CD4-positive, CD25-positive, alpha-beta regulatory T cell (primary cell): ENCODE measurements around the gene LSM6. TPM values are rescaled to one million over a fixed set of nuclear protein-coding genes. Genes with fewer than 3 reads are reported as not detected.

Experiments
- ATAC-seq, 2 donors: fragments of 150-1000 bp; cut with Tn5 transposase; one replicate each; pipeline ENCODE4 v1.10.0; 2021; ENCODE audit warnings: low read depth in 2 of 2, moderate number of reproducible peaks in 2 of 2, moderate library complexity in 1 of 2
- DNase-seq, 3 donors: peaks; one replicate each; pipeline versions ENCODE4 v3.0.0 to v3.0.0-alpha.2; 2012 to 2022; ENCODE audit warnings: mixed read lengths in 1 of 3
- H3K27ac ChIP-seq: one replicate; pipeline ENCODE4 v1.7.0; 2013; ENCODE audit warnings: mild to moderate bottlenecking, low read length; ENCODE audit not compliant: insufficient read depth, poor library complexity, severe bottlenecking
- H3K27me3 ChIP-seq: one replicate; pipeline ENCODE4 v1.7.0; 2013; ENCODE audit warnings: low read length; ENCODE audit not compliant: control insufficient read depth, insufficient read depth
- H3K36me3 ChIP-seq: one replicate; pipeline ENCODE4 v1.7.0; 2013; ENCODE audit warnings: mild to moderate bottlenecking, low read length, moderate library complexity; ENCODE audit not compliant: control insufficient read depth, insufficient read depth
- H3K4me1 ChIP-seq: 2 replicates; pipeline ENCODE4 v1.7.0; 2013; ENCODE audit warnings: mild to moderate bottlenecking, low read length; ENCODE audit not compliant: insufficient read depth, control insufficient read depth, poor library complexity, severe bottlenecking
- H3K4me3 ChIP-seq: one replicate; pipeline ENCODE4 v1.7.0; 2013; ENCODE audit warnings: low read depth, mild to moderate bottlenecking, low read length, moderate library complexity
- H3K9me3 ChIP-seq, 2 experiments: 1 replicate in 1 of 2; 2 replicates in 1 of 2; pipeline ENCODE4 v1.7.0; 2013; ENCODE audit warnings: low read length in 2 of 2, mild to moderate bottlenecking in 1 of 2, moderate library complexity in 1 of 2; ENCODE audit not compliant: control insufficient read depth in 2 of 2
- H3K27ac Mint-ChIP-seq, 3 donors: one replicate each; pipeline ENCODE4 v1.8.0; 2020 to 2022; ENCODE audit warnings: mild to moderate bottlenecking in 3 of 3, mixed read lengths in 3 of 3, moderate library complexity in 2 of 3
- H3K27me3 Mint-ChIP-seq: one replicate; pipeline ENCODE4 v1.8.0; 2022; ENCODE audit warnings: mild to moderate bottlenecking, mixed read lengths
- H3K36me3 Mint-ChIP-seq: one replicate; pipeline ENCODE4 v1.8.0; 2020; ENCODE audit warnings: mixed read lengths
- H3K4me1 Mint-ChIP-seq, 4 donors: one replicate each; pipeline ENCODE4 v1.8.0; 2020 to 2022; ENCODE audit warnings: mixed read lengths in 4 of 4, mild to moderate bottlenecking in 1 of 4
- H3K4me3 Mint-ChIP-seq, 4 donors: one replicate each; pipeline ENCODE4 v1.8.0; 2020 to 2022; ENCODE audit warnings: mild to moderate bottlenecking in 4 of 4, mixed read lengths in 4 of 4, moderate library complexity in 3 of 4
- H3K9me3 Mint-ChIP-seq, 7 donors: one replicate each; pipeline ENCODE4 v1.8.0; 2020 to 2022; ENCODE audit warnings: mixed read lengths in 7 of 7, mild to moderate bottlenecking in 3 of 7, moderate library complexity in 2 of 7
- polyA plus RNA-seq, 4 donors: library from polyadenylated mRNA; unstranded; fragments of 300-500 nt; fragmentation: Illumina TruSeq; gene quantifications; one replicate each; pipeline ENCODE4 v1.2.3, GENCODE V29; 2021
- total RNA-seq: library from RNA; stranded (reverse); gene quantifications from one replicate; pipeline ENCODE4 v1.2.3, GENCODE V29; 2022

Gene LSM6
- total and polyA plus RNA-seq, 5 donors from 2014 or later: 16.8 to 80.9 (median 65.1) TPM

DNA sequence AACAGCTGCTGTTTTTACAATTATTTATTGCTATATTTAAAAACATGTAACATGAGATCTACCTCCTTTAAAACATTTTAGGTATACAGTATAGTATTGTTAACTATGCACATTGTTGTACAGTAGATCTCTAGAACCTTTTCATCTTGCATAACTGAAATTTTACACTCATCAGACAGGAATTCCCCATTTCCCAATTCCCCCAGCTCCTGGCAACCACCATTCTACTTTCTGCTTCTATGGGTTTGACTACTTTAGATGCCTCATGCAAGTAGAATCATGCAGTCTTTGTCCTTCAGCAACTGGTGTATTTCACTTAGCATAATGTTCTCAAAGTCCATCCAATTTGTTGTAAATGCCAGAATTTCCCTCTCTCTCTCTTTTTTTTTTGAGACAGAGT, 9.7 kb upstream of the LSM6 start:
- ATAC-seq: no peak
- no peak overlapping the region for H3K27ac Mint-ChIP-seq
- H3K9me3 Mint-ChIP-seq: peaks cover 0 to 9% (median 3%) of the 10 kb centered on the region in 7 donors
- Histone ChIP-seq H3K4me3 (no peak overlapping the region), H3K27me3 (peaks cover 4% of the 10 kb centered on the region), H3K36me3 (no peaks in the 10 kb centered on the region), H3K9me3 (peaks cover 6 to 9% of the 10 kb centered on the region in 2 experiments), H3K4me1 (no peaks in the 10 kb centered on the region), H3K27ac (no peak overlapping the region)
- DNase-seq: no peak
- peaks cover 11% of the 10 kb centered on the region for H3K27me3 Mint-ChIP-seq
- H3K4me1 Mint-ChIP-seq: no peaks in the 10 kb centered on the region
- H3K36me3 Mint-ChIP-seq: no peaks in the 10 kb centered on the region
- no peak overlapping the region for H3K4me3 Mint-ChIP-seq

DNA sequence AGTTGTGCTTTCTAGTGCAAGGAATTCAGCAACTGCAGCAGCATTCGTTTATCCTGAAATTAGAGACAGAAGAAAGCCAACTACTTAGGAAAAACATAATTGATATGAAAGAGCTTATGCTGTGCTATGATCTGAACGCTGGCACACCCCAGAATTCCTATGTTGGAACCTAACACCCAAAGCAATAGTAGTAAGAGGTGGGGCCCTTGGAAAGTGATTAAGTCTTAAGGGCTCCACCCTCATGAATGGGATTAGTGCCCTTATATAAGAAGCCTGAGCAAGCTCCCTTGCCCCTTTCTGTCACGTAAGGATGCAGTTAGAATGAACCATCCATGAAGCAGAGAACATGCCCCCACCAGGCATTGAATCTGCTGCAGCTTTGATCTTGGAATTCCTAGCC, 5.4 kb upstream of the LSM6 start:
- Histone ChIP-seq H3K27me3 (peaks cover 2% of the 10 kb centered on the region), H3K27ac (no peak overlapping the region)
- H3K36me3 Mint-ChIP-seq: no peaks in the 10 kb centered on the region

DNA sequence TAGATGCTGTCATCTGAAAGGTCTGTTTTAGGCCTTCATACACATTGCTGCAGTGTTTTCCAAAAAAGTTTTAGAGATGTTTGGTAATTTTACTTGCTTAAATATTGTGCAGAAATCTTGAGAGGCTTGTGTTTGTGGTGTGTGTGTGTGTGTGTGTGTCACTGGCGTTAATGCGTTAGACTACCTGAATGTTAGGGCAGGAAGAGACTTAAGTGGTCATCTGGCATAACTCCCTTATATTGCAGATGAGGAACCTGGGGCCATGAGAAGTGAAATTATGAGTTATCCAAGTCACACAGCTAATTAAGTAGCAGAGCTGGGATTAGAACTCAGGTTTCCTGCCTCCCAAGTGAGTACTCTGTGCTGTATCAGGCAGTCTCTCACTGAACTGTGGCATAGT, 1.4 kb downstream of the LSM6 start:
- peaks cover 37 to 60% (median 52%) of the 10 kb centered on the region in 4 donors for H3K4me1 Mint-ChIP-seq
- peaks cover 4% of the 10 kb centered on the region for H3K27me3 Mint-ChIP-seq
- ATAC-seq: no peak
- H3K27ac Mint-ChIP-seq: peak overlapping the region; percentile 86 to 97 (median 88)
- peak overlapping the region; percentile 90 to 93 (median 91) for H3K4me3 Mint-ChIP-seq
- no peak for DNase-seq
- Histone ChIP-seq H3K36me3 (no peaks in the 10 kb centered on the region), H3K4me3 (peak overlapping the region; percentile 92), H3K27me3 (no peaks in the 10 kb centered on the region), H3K27ac (no peak overlapping the region), H3K9me3 (no peaks in the 10 kb centered on the region), H3K4me1 (peaks cover 35% of the 10 kb centered on the region)
- H3K9me3 Mint-ChIP-seq: no peaks in the 10 kb centered on the region
- no peaks in the 10 kb centered on the region for H3K36me3 Mint-ChIP-seq

More for the DNA sequence above, 5.4 kb upstream of the LSM6 start:
- DNase-seq (no peak), ATAC-seq (no peak)
- Mint-ChIP-seq H3K27me3 (peaks cover 15% of the 10 kb centered on the region), H3K27ac (no peak overlapping the region), H3K4me1 (peaks cover 0 to 8% (median 2%) of the 10 kb centered on the region in 4 donors), H3K4me3 (no peak overlapping the region), H3K9me3 (peaks cover 0 to 4% (median 0%) of the 10 kb centered on the region in 7 donors)
- Histone ChIP-seq H3K4me3 (no peak overlapping the region), H3K36me3 (no peaks in the 10 kb centered on the region), H3K4me1 (no peaks in the 10 kb centered on the region), H3K9me3 (no peaks in the 10 kb centered on the region)

DNA sequence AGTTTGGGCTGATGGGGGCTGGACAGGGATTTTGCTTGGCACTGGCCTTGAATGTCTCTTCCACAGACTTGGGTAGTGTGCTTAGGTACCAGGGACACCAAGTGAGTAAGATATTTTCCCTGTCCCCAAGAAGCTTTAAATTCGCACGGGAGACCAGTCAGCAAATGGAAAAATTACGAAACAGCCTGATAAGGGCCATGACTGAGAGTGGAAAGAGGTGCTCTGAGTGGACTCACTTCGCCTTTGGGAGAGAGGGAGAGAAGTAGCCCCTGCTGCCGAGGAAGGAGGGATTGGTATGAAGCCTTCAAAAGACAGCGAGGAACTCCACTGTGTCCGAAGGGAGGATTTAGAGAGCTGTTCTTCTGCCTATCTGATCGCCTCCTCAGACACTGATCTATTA, 2.6 kb downstream of the LSM6 start:
- Histone ChIP-seq H3K27ac (no peak overlapping the region), H3K4me3 (peak overlapping the region; percentile 18), H3K27me3 (no peaks in the 10 kb centered on the region), H3K9me3 (no peaks in the 10 kb centered on the region), H3K4me1 (peaks cover 35% of the 10 kb centered on the region), H3K36me3 (peaks cover 6% of the 10 kb centered on the region)
- no peaks in the 10 kb centered on the region for H3K27me3 Mint-ChIP-seq
- ATAC-seq: no peak
- H3K9me3 Mint-ChIP-seq: no peaks in the 10 kb centered on the region
- H3K36me3 Mint-ChIP-seq: peaks cover 1% of the 10 kb centered on the region
- no peak for DNase-seq
- peaks cover 47 to 71% (median 60%) of the 10 kb centered on the region in 4 donors for H3K4me1 Mint-ChIP-seq
- H3K4me3 Mint-ChIP-seq: peak overlapping the region; percentile 50 to 69 (median 68)
- peak overlapping the region in 2 of 3 donors; percentile 63 to 97 for H3K27ac Mint-ChIP-seq

DNA sequence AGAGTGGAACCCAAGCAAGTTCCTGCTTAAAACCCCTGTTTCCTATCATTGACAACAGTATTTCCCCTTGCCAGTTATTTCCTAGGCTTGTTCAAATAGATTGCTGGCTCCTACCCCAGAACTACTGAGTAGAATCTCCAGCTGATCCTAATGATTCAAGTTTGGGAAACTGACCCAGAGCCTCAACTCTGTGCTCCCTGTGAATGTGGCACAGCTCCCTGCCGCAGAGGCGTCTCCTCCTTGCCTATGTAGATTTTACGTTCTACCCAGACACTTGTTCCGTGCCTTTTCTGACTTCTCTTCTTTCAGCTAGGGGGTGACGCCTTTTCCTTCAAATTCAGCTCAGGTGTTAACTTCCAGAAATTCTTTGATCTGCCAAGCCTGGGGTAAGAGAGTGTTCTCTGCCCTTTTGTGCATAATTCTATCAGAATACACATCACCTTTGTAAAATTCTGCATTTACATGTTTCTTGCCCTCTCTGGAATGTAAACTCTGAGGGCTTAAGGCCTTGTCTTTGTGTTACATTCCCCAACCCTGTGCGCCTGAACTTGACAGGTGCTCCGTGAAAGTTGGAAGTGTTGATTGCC, 4.4 kb downstream of the LSM6 start:
- Histone ChIP-seq H3K27ac (no peak overlapping the region), H3K4me1 (peaks cover 35% of the 10 kb centered on the region), H3K36me3 (peaks cover 20% of the 10 kb centered on the region), H3K9me3 (no peaks in the 10 kb centered on the region), H3K4me3 (peak overlapping the region; percentile 26), H3K27me3 (no peaks in the 10 kb centered on the region)
- H3K27me3 Mint-ChIP-seq: no peaks in the 10 kb centered on the region
- H3K27ac Mint-ChIP-seq: peak overlapping the region in 2 of 3 donors; percentile 13 to 26
- no peak for DNase-seq
- peaks cover 3% of the 10 kb centered on the region for H3K36me3 Mint-ChIP-seq
- H3K9me3 Mint-ChIP-seq: no peaks in the 10 kb centered on the region
- peaks cover 49 to 71% (median 59%) of the 10 kb centered on the region in 4 donors for H3K4me1 Mint-ChIP-seq
- H3K4me3 Mint-ChIP-seq: peak overlapping the region in 3 of 4 donors; percentile 15 to 39 (median 26)
- no peak for ATAC-seq

DNA sequence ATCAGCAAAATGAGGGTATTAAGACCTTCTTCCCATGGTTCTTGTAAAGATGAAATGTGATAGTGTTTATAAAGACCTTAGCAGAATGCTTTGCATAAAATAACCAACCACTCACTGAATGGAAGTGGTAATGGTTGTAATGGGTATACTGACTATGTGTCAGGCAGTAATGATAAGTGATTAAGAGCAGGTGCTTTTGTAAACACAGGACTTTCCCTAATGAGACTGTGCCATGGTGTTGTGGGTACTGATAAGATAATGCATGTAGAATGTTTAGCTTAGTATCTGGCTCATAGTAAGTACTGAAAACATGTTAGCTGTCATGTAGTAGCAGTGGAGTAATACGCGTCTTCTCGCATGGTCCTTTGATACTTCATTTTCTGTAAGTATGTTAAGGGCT, 6.9 kb downstream of the LSM6 start:
- Mint-ChIP-seq H3K27me3 (no peaks in the 10 kb centered on the region), H3K4me3 (no peak overlapping the region), H3K36me3 (peaks cover 14% of the 10 kb centered on the region), H3K9me3 (no peaks in the 10 kb centered on the region), H3K4me1 (peaks cover 43 to 67% (median 54%) of the 10 kb centered on the region in 4 donors), H3K27ac (peak overlapping the region; percentile 18 to 74 (median 72))
- Histone ChIP-seq H3K4me3 (no peak overlapping the region), H3K27me3 (no peaks in the 10 kb centered on the region), H3K36me3 (peaks cover 36% of the 10 kb centered on the region), H3K9me3 (no peaks in the 10 kb centered on the region), H3K4me1 (peaks cover 20% of the 10 kb centered on the region), H3K27ac (no peak overlapping the region)
- DNase-seq: no peak
- ATAC-seq: no peak

DNA sequence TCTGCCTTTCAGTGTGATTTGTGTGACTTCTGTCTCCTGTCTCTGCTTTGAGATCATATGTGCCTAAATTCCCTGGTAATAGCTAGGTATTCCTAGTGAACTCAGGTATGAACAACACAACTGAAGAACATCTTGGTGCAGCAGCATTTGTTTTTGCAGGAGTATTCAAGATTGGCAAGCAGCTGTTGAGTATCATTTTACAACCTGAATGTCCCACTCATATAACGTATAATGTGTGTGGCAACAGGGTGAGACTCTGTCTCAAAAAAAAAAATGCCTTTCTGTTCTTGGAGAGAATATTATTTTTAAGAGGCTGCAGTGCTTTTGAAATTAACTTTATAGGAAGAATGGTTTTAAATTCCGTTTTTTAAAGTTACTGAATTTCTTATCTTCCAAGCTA, 7.7 kb downstream of the LSM6 start:
- peaks cover 37 to 62% (median 48%) of the 10 kb centered on the region in 4 donors for H3K4me1 Mint-ChIP-seq
- H3K4me3 ChIP-seq: no peak overlapping the region
- peaks cover 14% of the 10 kb centered on the region for H3K36me3 Mint-ChIP-seq
- ATAC-seq (no peak), DNase-seq (no peak)
- H3K9me3 Mint-ChIP-seq: no peaks in the 10 kb centered on the region
- H3K4me1 ChIP-seq: peaks cover 12% of the 10 kb centered on the region
- H3K9me3 ChIP-seq: no peaks in the 10 kb centered on the region
- H3K4me3 Mint-ChIP-seq: peak overlapping the region in 1 of 4 donors; percentile 81
- H3K36me3 ChIP-seq: peaks cover 43% of the 10 kb centered on the region
- H3K27me3 ChIP-seq: no peaks in the 10 kb centered on the region
- no peaks in the 10 kb centered on the region for H3K27me3 Mint-ChIP-seq
- no peak overlapping the region for H3K27ac ChIP-seq
- peak overlapping the region in 1 of 3 donors; percentile 72 for H3K27ac Mint-ChIP-seq

DNA sequence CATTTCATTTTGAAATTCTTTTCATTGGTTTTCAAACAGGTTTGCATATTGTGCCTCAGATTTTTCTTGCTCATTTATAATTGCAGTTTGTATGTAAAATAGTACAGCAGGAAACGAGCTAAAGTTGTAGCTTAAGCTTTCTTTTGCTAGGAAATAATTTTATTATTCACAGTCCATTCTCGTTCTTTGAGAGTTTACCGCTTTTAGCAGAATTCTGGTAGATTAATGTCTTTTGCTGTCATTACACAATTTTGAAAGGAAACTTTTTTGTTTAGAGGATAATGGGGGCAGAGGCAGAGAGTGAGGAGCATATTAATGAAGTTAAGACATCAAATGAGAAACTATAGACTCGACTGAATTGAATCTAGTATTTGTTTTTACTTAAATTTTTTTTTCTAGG, 10.5 kb downstream of the LSM6 start:
- Mint-ChIP-seq H3K9me3 (no peaks in the 10 kb centered on the region), H3K36me3 (peaks cover 19% of the 10 kb centered on the region), H3K27me3 (no peaks in the 10 kb centered on the region), H3K4me3 (no peak overlapping the region), H3K27ac (peak overlapping the region; percentile 23 to 61 (median 32)), H3K4me1 (peaks cover 16 to 34% (median 26%) of the 10 kb centered on the region in 4 donors)
- Histone ChIP-seq H3K27me3 (no peaks in the 10 kb centered on the region), H3K9me3 (no peaks in the 10 kb centered on the region), H3K27ac (no peak overlapping the region), H3K4me3 (no peak overlapping the region), H3K4me1 (no peaks in the 10 kb centered on the region), H3K36me3 (peaks cover 71% of the 10 kb centered on the region)
- ATAC-seq: no peak
- DNase-seq: no peak
